Midbrain (tissue), 1 donor: Measurements from ENCODE around the gene CMTM4.

Source experiments
- DNase-seq: peaks from one replicate; lab custom pipeline; 2025; lab: John Stamatoyannopoulos, UW

The CMTM4 gene

GRCh38 chr16:66696669-66697630, at the start of gene CMTM4:
CMTM4 (minus strand) TSS chr16:66696743; CDS start chr16:66696525, 218 bp downstream.
- DNase-seq, result peak; percentile 89

- DNase-seq, result no peak
These were observed 49.5 kb upstream of the CMTM4 start for GRCh38 chr16:66746048-66746447.

- DNase-seq, result peak; percentile 48
These were observed 45.6 kb upstream of the CMTM4 start for GRCh38 chr16:66741950-66742808.

- DNase-seq, result peak; percentile 95
These were observed 44.8 kb upstream of the CMTM4 start for GRCh38 chr16:66741169-66741900.

- no peak for DNase-seq
These were observed 44.0 kb upstream of the CMTM4 start for GRCh38 chr16:66740533-66740932.

GRCh38 chr16:66740010-66740409, 43.5 kb upstream of the CMTM4 start:
- peak; percentile 36 for DNase-seq

- DNase-seq, result no peak
These were observed 39.3 kb upstream of the CMTM4 start for GRCh38 chr16:66735891-66736290.

- DNase-seq, result no peak
These were observed 34.6 kb upstream of the CMTM4 start for GRCh38 chr16:66731101-66731500.

GRCh38 chr16:66728804-66729203, 32.3 kb upstream of the CMTM4 start:
- no peak for DNase-seq

- DNase-seq, result peak; percentile 77
These were observed 31.7 kb upstream of the CMTM4 start for GRCh38 chr16:66728117-66728787.

GRCh38 chr16:66720766-66721165, 24.2 kb upstream of the CMTM4 start:
- no peak for DNase-seq

- DNase-seq, result no peak
These were observed 22.7 kb upstream of the CMTM4 start for GRCh38 chr16:66719246-66719645.

- no peak for DNase-seq
These were observed 21.2 kb upstream of the CMTM4 start for GRCh38 chr16:66717776-66718175.

- DNase-seq, result peak; percentile 29
These were observed 20.7 kb upstream of the CMTM4 start for GRCh38 chr16:66717112-66717675.

GRCh38 chr16:66714654-66715307, 18.2 kb upstream of the CMTM4 start:
- no peak for DNase-seq

- no peak for DNase-seq
These were observed 17.5 kb upstream of the CMTM4 start for GRCh38 chr16:66714062-66714461.

- no peak for DNase-seq
These were observed 16.5 kb upstream of the CMTM4 start for GRCh38 chr16:66713076-66713475.

- DNase-seq, result no peak
These were observed 16.0 kb upstream of the CMTM4 start for GRCh38 chr16:66712512-66712911.

- DNase-seq, result no peak
These were observed 15.0 kb upstream of the CMTM4 start for GRCh38 chr16:66711581-66711980.

GRCh38 chr16:66706506-66706880, 9.9 kb upstream of the CMTM4 start:
- peak; percentile 39 for DNase-seq
